CD4-positive, alpha-beta T cell treated with Interleukin-17A for 4 hours (primary cell): ENCODE results near the gene TEDC1.

Experiments
- DNase-seq: peaks from one replicate; pipeline ENCODE4 v3.0.0-alpha.2; 2020; ENCODE audit warnings: mixed read lengths

TEDC1 gene

GRCh38 chr14:105486163-105486973 lies 4.7 kb upstream of the TEDC1 start, which contains the start of gene CRIP1:
Gene CRIP1, plus strand, starts transcription at chr14:105486886. Its CDS starts 374 bp downstream, at chr14:105487260.
- DNase-seq: no peak

DNA sequence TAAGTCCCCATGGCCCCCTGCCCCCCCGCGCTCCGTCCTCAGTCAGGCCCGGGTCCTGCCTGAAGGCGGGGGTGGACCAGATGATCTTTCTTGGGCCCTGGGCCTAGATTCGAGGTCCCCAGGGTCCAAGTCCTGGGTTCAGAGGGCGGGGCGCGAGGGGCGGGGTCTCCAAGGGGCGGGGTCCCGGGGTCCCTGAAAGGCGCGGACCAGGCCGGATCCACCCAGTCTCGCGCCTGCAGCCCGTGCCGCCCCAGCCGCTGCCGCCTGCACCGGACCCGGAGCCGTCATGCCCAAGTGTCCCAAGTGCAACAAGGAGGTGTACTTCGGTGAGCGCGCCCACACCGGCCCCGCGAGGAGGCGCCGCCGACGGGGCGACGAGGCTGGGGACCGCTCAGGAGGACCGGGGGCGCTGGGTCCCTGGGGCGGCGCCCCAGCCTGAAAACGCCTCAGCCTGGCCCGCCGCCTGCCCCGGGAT lies 4.0 kb upstream of the TEDC1 start:
- peak; percentile 75 for DNase-seq

DNA sequence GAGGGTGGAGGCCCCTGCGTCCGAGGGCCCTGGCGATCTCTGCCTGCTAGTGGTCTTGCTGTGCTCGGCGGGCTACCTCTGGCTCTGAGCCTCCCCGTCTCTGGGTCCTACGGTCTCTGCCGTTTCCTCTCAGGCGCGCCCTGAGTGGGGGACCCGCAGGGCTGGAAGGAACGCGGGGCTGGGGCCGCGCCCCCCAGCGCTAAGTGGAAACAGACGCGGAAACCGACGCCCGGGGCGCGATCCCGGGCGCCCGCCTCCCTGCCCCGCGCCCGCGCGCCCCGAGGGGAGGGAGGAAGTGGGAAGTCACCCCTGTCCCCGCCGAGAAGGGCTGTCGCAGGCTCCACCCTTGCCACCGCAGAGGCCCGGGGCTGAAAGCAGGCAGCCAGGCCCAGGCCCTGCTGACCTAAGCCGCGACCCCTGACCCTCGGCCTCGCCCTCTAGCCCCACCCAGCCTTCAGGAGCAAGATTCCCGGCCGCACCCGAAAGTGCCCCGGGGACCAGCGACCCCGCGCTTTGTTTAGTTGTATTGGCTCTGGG lies 3.5 kb upstream of the TEDC1 start:
- DNase-seq: peak; percentile 81

DNA sequence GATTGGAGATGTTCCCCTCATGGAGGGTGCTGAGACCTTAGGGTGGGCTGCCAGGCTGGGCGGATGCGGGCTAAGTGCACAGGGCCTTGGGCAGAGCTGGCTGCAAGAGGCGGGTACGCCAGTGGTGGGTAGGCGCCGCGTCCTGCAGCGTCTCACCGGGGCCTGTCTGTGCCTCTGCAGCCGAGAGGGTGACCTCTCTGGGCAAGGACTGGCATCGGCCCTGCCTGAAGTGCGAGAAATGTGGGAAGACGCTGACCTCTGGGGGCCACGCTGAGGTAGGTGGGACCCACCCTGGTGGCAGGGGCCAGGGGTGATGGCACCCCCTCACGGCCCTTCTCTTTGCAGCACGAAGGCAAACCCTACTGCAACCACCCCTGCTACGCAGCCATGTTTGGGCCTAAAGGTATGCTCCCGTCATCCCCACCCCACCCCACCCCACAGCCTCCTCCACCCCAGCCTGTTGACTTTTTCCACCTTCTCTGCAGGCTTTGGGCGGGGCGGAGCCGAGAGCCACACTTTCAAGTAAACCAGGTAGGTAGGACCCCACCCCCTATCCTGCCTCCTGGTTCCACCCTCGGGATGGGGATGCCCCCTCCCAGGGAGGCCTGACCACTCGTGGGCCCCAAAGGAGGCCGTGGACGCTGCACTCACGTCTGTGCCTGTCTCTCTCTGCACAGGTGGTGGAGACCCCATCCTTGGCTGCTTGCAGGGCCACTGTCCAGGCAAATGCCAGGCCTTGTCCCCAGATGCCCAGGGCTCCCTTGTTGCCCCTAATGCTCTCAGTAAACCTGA lies 2.9 kb upstream of the TEDC1 start:
- peak; percentile 46 for DNase-seq

DNA sequence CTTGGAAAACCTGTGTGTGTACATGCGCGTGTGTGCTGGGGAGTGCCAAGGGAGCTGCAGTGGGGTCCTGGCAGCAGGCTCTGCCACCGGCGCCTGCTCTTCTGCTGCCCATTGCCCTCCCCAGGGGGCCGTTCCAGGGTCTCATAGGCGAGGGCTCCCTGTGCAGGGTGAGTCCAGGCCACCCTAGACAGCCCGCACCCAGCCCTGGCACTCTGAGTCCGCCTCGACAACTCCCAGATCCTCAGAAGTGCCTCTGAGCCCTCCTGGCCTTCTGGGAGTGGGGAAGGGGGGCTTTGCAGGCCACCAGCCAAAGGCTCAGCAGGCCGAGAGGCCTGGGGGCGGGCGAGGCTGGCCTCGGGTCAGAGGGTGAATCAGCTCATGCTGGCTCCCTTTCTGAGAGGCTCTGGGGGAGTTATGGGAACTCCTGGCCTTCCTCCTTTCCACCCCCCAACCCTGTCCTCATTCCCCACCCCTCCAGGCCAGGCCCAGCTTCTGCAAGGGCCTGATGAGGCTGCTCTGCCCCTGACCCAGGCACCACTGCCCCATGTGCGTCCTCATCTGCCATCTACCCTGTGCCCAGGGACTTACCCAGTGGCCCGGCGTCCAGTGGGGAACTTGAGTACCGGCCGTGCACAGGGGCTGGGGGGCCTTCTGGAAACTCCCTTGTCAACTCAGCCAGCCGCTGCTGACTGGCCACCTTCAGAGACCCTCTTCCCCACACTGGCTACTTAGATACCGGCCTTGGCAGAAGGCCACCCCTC lies 2.1 kb upstream of the TEDC1 start:
- DNase-seq: no peak

- DNase-seq: peak; percentile 91
Measured at GRCh38 chr14:105489542-105490266, 1.3 kb upstream of the TEDC1 start.

DNA sequence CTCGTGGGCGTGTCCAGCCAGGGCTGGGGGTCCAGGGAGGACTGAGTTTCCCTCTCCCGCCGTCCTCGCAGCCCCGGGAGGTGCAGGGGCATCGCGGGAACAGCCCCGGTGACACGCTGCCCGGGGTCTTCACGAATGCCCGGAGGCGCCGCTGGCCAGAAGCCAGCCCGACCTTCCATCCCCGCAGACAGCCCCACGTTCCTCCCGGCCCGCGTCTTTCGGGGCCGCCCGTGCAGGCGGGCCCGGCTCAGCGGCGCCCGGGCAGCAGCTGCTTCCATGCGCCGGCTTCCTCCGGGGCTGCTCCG lies 827 bp upstream of the TEDC1 start:
- DNase-seq: no peak

DNA sequence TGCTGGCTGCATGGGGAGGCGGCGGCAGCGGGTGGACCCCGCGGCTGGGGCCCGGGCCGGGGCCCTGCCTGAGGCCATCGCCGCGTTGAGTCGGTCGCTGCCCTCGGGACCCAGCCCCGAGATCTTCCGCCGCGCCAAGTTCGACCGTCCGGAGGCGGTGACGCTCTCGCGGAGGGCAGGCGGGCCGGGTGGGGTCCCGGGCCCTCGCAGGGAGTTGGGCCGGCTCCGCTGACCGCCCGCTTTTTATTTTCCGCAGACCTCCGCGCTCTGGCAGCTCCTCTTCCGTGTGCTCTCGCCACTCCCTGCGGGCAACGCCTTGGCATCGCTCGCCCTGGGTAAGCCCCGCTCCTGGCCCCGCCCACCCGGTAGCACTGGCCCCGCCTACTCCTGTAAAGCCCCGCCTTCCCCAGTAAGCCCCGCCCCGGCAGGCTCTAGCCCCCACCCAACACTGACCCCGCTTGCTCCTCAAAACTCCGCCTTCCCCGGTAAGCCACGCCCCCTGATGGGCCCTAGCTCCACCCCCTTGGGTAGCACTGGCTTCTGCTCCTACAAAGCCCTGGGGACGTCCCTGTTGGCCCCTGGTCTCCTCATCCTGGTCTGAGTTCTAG lies 424 bp downstream of the TEDC1 start:
- peak; percentile 77 for DNase-seq

GRCh38 chr14:105492031-105492970 lies 1.3 kb downstream of the TEDC1 start:
- peak; percentile 2 for DNase-seq

GRCh38 chr14:105492971-105493871 lies 2.2 kb downstream of the TEDC1 start:
- DNase-seq: no peak

DNA sequence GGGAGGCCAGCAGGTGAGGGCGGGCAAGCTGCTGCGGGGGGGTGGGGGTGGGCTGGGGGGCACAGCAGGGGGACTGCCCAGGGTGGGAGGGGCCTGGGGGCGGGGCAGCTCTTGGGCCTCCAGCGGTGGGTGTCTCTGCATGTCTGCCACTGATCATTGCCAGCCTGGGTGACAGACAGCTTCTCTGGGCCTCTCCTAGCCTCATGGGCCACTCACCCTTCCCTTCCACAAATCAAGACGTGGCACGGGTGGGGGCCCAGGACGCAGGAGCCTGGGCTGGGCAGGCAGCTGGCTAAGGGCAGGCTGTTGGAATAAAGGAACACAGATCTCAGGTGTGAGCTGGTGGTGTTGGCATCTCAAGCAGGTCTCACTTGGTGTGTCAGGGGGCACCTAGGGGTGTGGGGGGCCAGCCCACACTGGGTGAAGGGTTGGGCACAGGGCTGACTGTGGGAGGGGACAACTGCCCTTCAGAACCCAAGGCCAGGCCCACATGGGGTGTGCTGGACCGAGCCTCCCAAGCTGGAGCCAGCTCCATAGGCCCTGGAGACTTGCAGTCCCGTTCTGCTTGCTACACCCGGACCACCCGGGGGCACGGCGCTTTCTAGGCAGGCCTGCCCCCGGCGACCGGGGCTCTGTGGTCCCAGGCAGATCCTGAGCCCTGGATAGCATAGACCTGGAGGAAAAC lies 3.0 kb downstream of the TEDC1 start:
- no peak for DNase-seq

DNA sequence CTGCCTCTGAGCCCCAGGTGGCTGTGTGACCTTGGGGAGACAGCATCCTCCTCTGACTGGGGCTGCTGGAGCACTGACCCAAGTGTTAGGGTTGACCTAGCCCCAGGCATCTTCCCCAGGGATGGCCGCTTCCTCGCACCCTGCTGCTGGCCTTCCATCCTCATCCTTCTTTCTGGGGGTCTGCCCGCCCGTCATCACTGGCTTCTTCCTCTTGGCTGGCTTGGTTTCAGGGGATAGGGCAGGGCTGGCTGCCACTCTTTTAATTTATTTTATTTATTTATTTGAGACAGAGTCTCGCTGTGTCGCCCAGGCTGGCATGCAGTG lies 3.5 kb downstream of the TEDC1 start:
- no peak for DNase-seq

- no peak for DNase-seq
Measured at GRCh38 chr14:105495101-105495989, 4.3 kb downstream of the TEDC1 start.

GRCh38 chr14:105495990-105496830 lies 5.2 kb downstream of the TEDC1 start:
- DNase-seq: no peak

DNA sequence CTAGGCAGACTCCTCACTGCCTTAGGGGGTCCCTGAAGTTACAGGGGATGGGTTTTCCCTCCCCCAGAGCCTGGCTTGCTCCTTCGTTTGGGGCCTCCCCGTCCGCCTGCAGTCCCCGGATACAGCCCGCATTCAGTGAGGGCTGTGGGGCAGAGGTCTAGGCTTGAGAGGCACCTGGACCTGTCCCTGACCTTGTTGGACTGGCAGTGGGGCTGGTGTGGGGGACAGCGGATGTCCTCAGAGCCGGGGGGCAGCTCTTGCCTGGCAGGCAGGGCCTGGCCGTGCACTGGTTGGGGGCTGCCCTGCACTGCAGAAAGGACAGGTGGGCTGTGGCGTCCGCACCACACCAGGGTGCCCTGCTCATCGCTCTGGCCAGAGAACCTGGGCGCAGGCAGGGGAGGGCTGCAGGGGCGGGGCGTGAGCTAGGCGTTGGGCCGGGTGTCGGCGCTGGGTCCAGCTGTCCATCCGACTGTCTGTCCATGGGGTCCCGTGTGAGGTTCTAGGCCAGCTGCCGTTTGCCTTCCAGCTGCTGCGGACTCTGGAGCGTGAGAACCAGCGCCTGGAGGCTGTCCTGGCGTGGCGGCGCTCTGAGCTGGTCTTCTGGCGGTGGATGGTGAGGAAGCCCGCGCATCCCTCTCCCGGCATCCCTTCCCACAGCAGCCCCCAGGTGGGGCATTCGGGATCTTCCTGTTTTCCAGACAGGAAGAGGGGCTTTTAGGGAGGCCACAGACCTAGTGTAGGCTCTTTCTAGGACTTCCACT lies 6.0 kb downstream of the TEDC1 start:
- no peak for DNase-seq
